HepG2 (cell line): ENCODE data around the gene ABT1. TPM values are rescaled to one million over a fixed set of nuclear protein-coding genes. Genes with fewer than 3 reads are reported as not detected.

Source experiments
- ATAC-seq: fragments of 200-7000 bp; cut with Tn5 transposase; 3 replicates; pipeline ENCODE4 v1.9.1; 2020; ENCODE audit warnings: mild to moderate bottlenecking, moderate library complexity
- BruUV-seq: library from RNA; stranded (reverse); fragments of 400-500 nt; replicated peaks from 2 replicates; lab custom pipeline; 2021; lab: Mats Ljungman, UMichigan
- CTCF ChIA-PET: fragments of 300-600 bp; formaldehyde crosslinking; extraction: SDS; loops from one replicate; lab custom pipeline; 2021; ENCODE audit warnings: low total read pairs, inconsistent platforms, low intra/inter-chr PET ratio; lab: Yijun Ruan, JAX
- POLR2A ChIA-PET: fragments of 350-600 bp; sonication (Branson Sonifier 250); formaldehyde crosslinking; loops from one replicate; lab custom pipeline; 2020; ENCODE audit warnings: antibody characterized with exemption, inconsistent platforms; lab: Yijun Ruan, JAX
- DNase-seq: peaks from one replicate; pipeline ENCODE4 v3.0.0-alpha.2; 2015; ENCODE audit warnings: low spot score
- FAIRE-seq: peaks from 3 replicates; lab custom pipeline; 2011; peaks lifted over from hg19 to GRCh38; lab: Jason Lieb, UNC
- H2AFZ ChIP-seq: one replicate; pipeline ENCODE4 v1.6.1; 2011; ENCODE audit warnings: low read length, inconsistent platforms
- H3K27ac ChIP-seq: fragments of 300-600 bp; 3 replicates; pipeline ENCODE4 v1.8.0; 2011; ENCODE audit warnings: mixed run types, mild to moderate bottlenecking, mixed read lengths, low read length, inconsistent platforms; ENCODE audit not compliant: insufficient read depth; ENCODE audit errors: extremely low read length
- H3K27me3 ChIP-seq, 2 experiments: fragments of 200-600 bp in 1 of 2; 2 replicates in 1 of 2; 3 replicates in 1 of 2; pipeline versions ENCODE4 v1.6.0 to v1.8.0; 2011; ENCODE audit warnings: low read length in 2 of 2, mild to moderate bottlenecking in 2 of 2, moderate library complexity in 2 of 2, inconsistent platforms in 1 of 2; ENCODE audit not compliant: insufficient read depth in 2 of 2, control insufficient read depth in 1 of 2
- H3K36me3 ChIP-seq, 2 experiments: fragments of 200-600 bp in 1 of 2; replicated peaks in 1 of 2; 2 replicates in 1 of 2; 3 replicates in 1 of 2; pipeline versions ENCODE4 v1.5.1 to v1.8.0; 2011; ENCODE audit warnings: low read length in 2 of 2, inconsistent platforms in 1 of 2; ENCODE audit not compliant: insufficient read depth in 2 of 2, control insufficient read depth in 1 of 2
- H3K4me1 ChIP-seq: 2 replicates; pipeline ENCODE4 v1.5.1; 2012; ENCODE audit warnings: low read length, inconsistent platforms; ENCODE audit not compliant: insufficient read depth
- H3K4me2 ChIP-seq: 2 replicates; pipeline ENCODE4 v1.6.0; 2011; ENCODE audit warnings: low read depth, low read length, inconsistent platforms
- H3K4me3 ChIP-seq, 3 experiments: fragments of 200-600 bp in 1 of 3; sonication (generic), shearing (Covaris generic) in 1 of 3; replicated peaks in 1 of 3; 2 replicates each; pipeline ENCODE4 v1.5.1; 2011 to 2016; ENCODE audit warnings: low read length in 3 of 3, inconsistent platforms in 2 of 3, low read depth in 2 of 3, mild to moderate bottlenecking in 2 of 3, control low read depth in 1 of 3, mixed read lengths in 1 of 3; ENCODE audit not compliant: insufficient read depth in 1 of 3
- H3K79me2 ChIP-seq: one replicate; pipeline ENCODE4 v1.6.1; 2011; ENCODE audit warnings: low read length, inconsistent platforms; ENCODE audit not compliant: insufficient read depth
- H3K9ac ChIP-seq: 2 replicates; pipeline ENCODE4 v1.6.0; 2011; ENCODE audit warnings: mild to moderate bottlenecking, low read depth, low read length, inconsistent platforms; ENCODE audit not compliant: insufficient read depth
- H3K9me3 ChIP-seq: 2 replicates; pipeline ENCODE4 v1.5.1; 2012; ENCODE audit warnings: mild to moderate bottlenecking, low read length
- H4K20me1 ChIP-seq: 2 replicates; pipeline ENCODE4 v1.6.0; 2011; ENCODE audit warnings: inconsistent platforms, mild to moderate bottlenecking, low read length, moderate library complexity; ENCODE audit not compliant: insufficient read depth
- CEBPB ChIP-seq: IDR thresholded peaks from 2 replicates; pipeline ENCODE4 v1.6.1; 2011; ENCODE audit warnings: low read depth, low read length, improper control_type of control experiment, borderline replicate concordance
- EED ChIP-seq: sonication (generic); formaldehyde crosslinking; IDR thresholded peaks from 2 replicates; pipeline ENCODE4 v1.5.0; 2020; ENCODE audit warnings: mild to moderate bottlenecking, missing genetic modification reagents
- GABPB1 ChIP-seq: IDR thresholded peaks from 2 replicates; pipeline ENCODE4 v1.6.1; 2016; ENCODE audit warnings: mild to moderate bottlenecking, missing genetic modification reagents, moderate library complexity, missing compliant biosample characterization
- MXD4 ChIP-seq: IDR thresholded peaks from 2 replicates; pipeline ENCODE4 v1.6.1; 2016; ENCODE audit warnings: mild to moderate bottlenecking, missing biosample characterization, missing genetic modification reagents
- U2AF2 ChIP-seq: fragments of 200-400 bp; formaldehyde crosslinking; IDR thresholded peaks from 2 replicates; pipeline ENCODE4 v1.6.1; 2017; ENCODE audit warnings: low read depth, mild to moderate bottlenecking, low read length
- ZFP41 ChIP-seq: sonication (generic); formaldehyde crosslinking; IDR thresholded peaks from 2 replicates; pipeline ENCODE4 v1.4.0; 2020; ENCODE audit warnings: mild to moderate bottlenecking, missing genetic modification reagents, borderline replicate concordance
- ZNF430 ChIP-seq: sonication (generic); formaldehyde crosslinking; IDR thresholded peaks from 2 replicates; pipeline ENCODE4 v1.9.0; 2021; ENCODE audit warnings: mild to moderate bottlenecking, missing genetic modification reagents
- ZNF441 ChIP-seq: sonication (generic); formaldehyde crosslinking; IDR thresholded peaks from 2 replicates; pipeline ENCODE4 v1.7.0; 2021; ENCODE audit warnings: missing genetic modification reagents, borderline replicate concordance
- WGBS: methylation state at CpG from one replicate; pipeline ENCODE4 v1.1.6; 2017; ENCODE audit warnings: low lambda C conversion rate; 5-methylcytosine and 5-hydroxymethylcytosine counted together
- in situ Hi-C: cut with HindIII; loops from 2 replicates; pipeline ENCODE4 v1.10.0; 2017; ENCODE audit warnings: low pct_unique_long_range_greater_than_20kb; ENCODE audit not compliant: extremely low pct_ligation_motif_present
- intact Hi-C: fragments of 100-400 bp; cut with micrococcal nuclease; formaldehyde crosslinking; loops from one replicate; pipeline ENCODE4 v1.10.0; 2022; ENCODE audit not compliant: unreplicated experiment
- polyA plus RNA-seq, 8 experiments: library from polyadenylated mRNA; depleted of rRNA in 3 of 8; stranded (reverse) in 7 of 8; unstranded in 1 of 8; fragments of >200 nt; fragmentation: Illumina TruSeq in 4 of 8; extraction: Trizol in 4 of 8; gene quantifications; 2 replicates each; pipeline versions ENCODE4 v1.2.1 to v1.2.3, GENCODE V29; 2011 to 2016; ENCODE audit warnings: low read depth in 4 of 8, missing spikeins in 1 of 8, mixed read lengths in 1 of 8; ENCODE audit not compliant: insufficient read depth in 1 of 8
- total RNA-seq, 5 experiments: library from RNA; depleted of rRNA; stranded (reverse); fragments of >200 nt; fragmentation: Illumina TruSeq; extraction: Trizol; gene quantifications; 2 replicates each; pipeline ENCODE4 v1.2.3, GENCODE V29; 2016; ENCODE audit warnings: low read depth in 1 of 5

ABT1 gene
- total and polyA plus RNA-seq, 2 of the 13 experiments (the other 11 are each of a cell fraction or from before 2014, with no cell fraction given), result 38.4 TPM

GRCh38 chr6:26576407-26576843 is 20.3 kb upstream of the ABT1 start:
- intact Hi-C loops, result no loop called here
- Histone ChIP-seq H3K36me3 (no peaks in the 10 kb centered on the region), H3K27ac (no peak overlapping the region), H3K4me2 (peak overlapping the region; percentile 74), H4K20me1 (no peaks in the 10 kb centered on the region), H3K27me3 (0 out of 5 replicates have a peak, but pooled peaks cover 0 to 1% of the 10 kb centered on the region in 2 experiments), H3K4me1 (peaks cover 40% of the 10 kb centered on the region), H3K9ac (peak overlapping the region; percentile 42), H3K79me2 (no peaks in the 10 kb centered on the region), H2AFZ (peak overlapping the region; percentile 56), H3K4me3 (peak overlapping the region; percentile 54 to 71 (median 57); a peak in 5 of 6 replicates), H3K9me3 (no peaks in the 10 kb centered on the region)
- ATAC-seq (no peak), FAIRE-seq (no peak), DNase-seq (no peak)
- TF ChIP-seq MXD4 (CRISPR knock-in tag) (no peak), ZNF441 (CRISPR knock-in tag) (no peak), ZFP41 (CRISPR knock-in tag) (no peak), CEBPB (peak; percentile 54; the same call in 1 of the 2 replicates), GABPB1 (CRISPR knock-in tag) (no peak), EED (CRISPR knock-in tag) (no peak), ZNF430 (CRISPR knock-in tag) (no peak), U2AF2 (no peak)
- BruUV-seq, result no TSS peak
- POLR2A ChIA-PET, result interaction anchor here (0.5 to 1.2 kb wide), 6 partner anchors 17 to 1233 kb away, joined by 3 to 7 read pairs (median 4); partner anchors contain the start of gene HMGN4
- 31% methylated on average over 7 of the region's 7 CpGs for WGBS
- CTCF ChIA-PET, result interaction anchor here (2.3 kb wide), 1 partner anchor 19 kb away, joined by 8 read pairs; the partner anchor contains the start of gene ABT1
- in situ Hi-C loops, result no loop called here
